ENCODE measurements around the gene CELF4.

CELF4 gene

GRCh38 chr18:37403100-37403781 lies 162.4 kb downstream of the CELF4 start:
- DNase-seq = peak in 5 of 10 donors; percentile 40 to 92 (median 83)
- intact Hi-C loops (cut with DNase I) = no loop called here

GRCh38 chr18:37402735-37403099 lies 162.9 kb downstream of the CELF4 start:
- intact Hi-C loops (cut with DNase I) = no loop called here
- peak in 1 of 10 donors; percentile 59 for DNase-seq

GRCh38 chr18:37400802-37401201 lies 164.8 kb downstream of the CELF4 start:
- intact Hi-C loops (cut with DNase I) = no loop called here
- DNase-seq = peak in 3 of 10 donors; percentile 60 to 70 (median 62)

- peak in 2 of 10 donors; percentile 54 to 69 for DNase-seq
- intact Hi-C loops (cut with DNase I) = no loop called here
Measured at GRCh38 chr18:37398248-37398920, 167.2 kb downstream of the CELF4 start.

- intact Hi-C loops (cut with DNase I) = no loop called here
Measured at GRCh38 chr18:37397814-37398213, 167.8 kb downstream of the CELF4 start.

GRCh38 chr18:37396971-37397720 lies 168.5 kb downstream of the CELF4 start:
- intact Hi-C loops (cut with DNase I) = no loop called here
- peak in 2 of 10 donors; percentile 29 to 78 for DNase-seq

More at GRCh38 chr18:37397814-37398213, 167.8 kb downstream of the CELF4 start:
- peak in 1 of 10 donors; percentile 66 for DNase-seq

- DNase-seq = peak in 3 of 10 donors; percentile 50 to 70 (median 64)
- intact Hi-C loops (cut with DNase I) = no loop called here
Measured at GRCh38 chr18:37395631-37396030, 170.0 kb downstream of the CELF4 start.

GRCh38 chr18:37395138-37395537 lies 170.5 kb downstream of the CELF4 start:
- intact Hi-C loops (cut with DNase I) = no loop called here
- peak in 3 of 10 donors; percentile 66 to 80 (median 77) for DNase-seq

- DNase-seq = peak in 1 of 10 donors; percentile 73
- intact Hi-C loops (cut with DNase I) = no loop called here
Measured at GRCh38 chr18:37394610-37394965, 171.0 kb downstream of the CELF4 start.

- DNase-seq = peak; percentile 80 to 98 (median 90)
- intact Hi-C loops (cut with DNase I) = no loop called here
Measured at GRCh38 chr18:37393945-37394609, 171.5 kb downstream of the CELF4 start.

- DNase-seq = peak in 7 of 10 donors; percentile 34 to 89 (median 68)
- intact Hi-C loops (cut with DNase I) = no loop called here
Measured at GRCh38 chr18:37393221-37393827, 172.3 kb downstream of the CELF4 start.

GRCh38 chr18:37392648-37393047 lies 172.9 kb downstream of the CELF4 start:
- intact Hi-C loops (cut with DNase I) = no loop called here

GRCh38 chr18:37391698-37392548 lies 173.7 kb downstream of the CELF4 start:
- intact Hi-C loops (cut with DNase I) = no loop called here
- peak in 1 of 10 donors; percentile 88 for DNase-seq

More at GRCh38 chr18:37392648-37393047, 172.9 kb downstream of the CELF4 start:
- no peak for DNase-seq

- intact Hi-C loops (cut with DNase I) = no loop called here
- peak in 1 of 10 donors; percentile 78 for DNase-seq
Measured at GRCh38 chr18:37391156-37391555, 174.4 kb downstream of the CELF4 start.

- intact Hi-C loops (cut with DNase I) = no loop called here
Measured at GRCh38 chr18:37390687-37391086, 174.9 kb downstream of the CELF4 start.

GRCh38 chr18:37389684-37390368 lies 175.8 kb downstream of the CELF4 start:
- DNase-seq = peak in 2 of 10 donors; percentile 62 to 75
- intact Hi-C loops (cut with DNase I) = no loop called here

More at GRCh38 chr18:37390687-37391086, 174.9 kb downstream of the CELF4 start:
- peak in 2 of 10 donors; percentile 53 to 64 for DNase-seq

GRCh38 chr18:37389041-37389440 lies 176.6 kb downstream of the CELF4 start:
- peak in 1 of 10 donors; percentile 52 for DNase-seq
- intact Hi-C loops (cut with DNase I) = no loop called here

GRCh38 chr18:37388413-37388812 lies 177.2 kb downstream of the CELF4 start:
- peak in 1 of 10 donors; percentile 43 for DNase-seq
- intact Hi-C loops (cut with DNase I) = no loop called here

Data from posterior cingulate gyrus (tissue), 11 donors.